MCF 10A (cell line): ENCODE data around the gene LRPPRC. TPM values are rescaled to one million over a fixed set of nuclear protein-coding genes. Genes with fewer than 3 reads are reported as not detected.

Source experiments
- BruUV-seq: library from RNA; stranded (reverse); fragments of 400-500 nt; replicated peaks from 2 replicates; lab custom pipeline; 2021; lab: Mats Ljungman, UMichigan
- CTCF ChIA-PET: fragments of 300-600 bp; sonication (Branson Sonifier 250); formaldehyde crosslinking; extraction: SDS; loops from one replicate; lab custom pipeline; 2021; ENCODE audit warnings: antibody characterized with exemption, inconsistent platforms; lab: Yijun Ruan, JAX
- POLR2A ChIA-PET: fragments of 300-600, 350-650 bp; sonication (Branson Sonifier 250); formaldehyde crosslinking; extraction: SDS; loops from one replicate; lab custom pipeline; 2020; ENCODE audit warnings: antibody characterized with exemption, inconsistent platforms; lab: Yijun Ruan, JAX
- DNase-seq: peaks from one replicate; pipeline ENCODE4 v3.0.0-alpha.2; 2018; ENCODE audit not compliant: unreplicated experiment
- H3K27ac Mint-ChIP-seq: one replicate; pipeline ENCODE4 v1.8.0; 2022; ENCODE audit warnings: mild to moderate bottlenecking, low read depth, mixed read lengths; ENCODE audit not compliant: unreplicated experiment
- H3K27me3 Mint-ChIP-seq: one replicate; pipeline ENCODE4 v1.8.0; 2022; ENCODE audit warnings: mixed read lengths; ENCODE audit not compliant: insufficient read depth, unreplicated experiment
- H3K36me3 Mint-ChIP-seq: one replicate; pipeline ENCODE4 v1.8.0; 2022; ENCODE audit warnings: mild to moderate bottlenecking, moderate library complexity, mixed read lengths; ENCODE audit not compliant: insufficient read depth, unreplicated experiment
- H3K4me1 Mint-ChIP-seq: one replicate; pipeline ENCODE4 v1.8.0; 2022; ENCODE audit warnings: mixed read lengths; ENCODE audit not compliant: insufficient read depth, unreplicated experiment
- H3K4me3 Mint-ChIP-seq: one replicate; pipeline ENCODE4 v1.8.0; 2022; ENCODE audit warnings: mild to moderate bottlenecking, moderate library complexity, mixed read lengths; ENCODE audit not compliant: unreplicated experiment
- H3K9me3 Mint-ChIP-seq: one replicate; pipeline ENCODE4 v1.8.0; 2022; ENCODE audit warnings: mixed read lengths; ENCODE audit not compliant: unreplicated experiment
- intact Hi-C: fragments of 100-400 bp; cut with micrococcal nuclease; formaldehyde crosslinking; loops from 2 replicates; pipeline ENCODE4 v1.14.1; 2022
- total RNA-seq: library from RNA; stranded (reverse); gene quantifications from 2 replicates; pipeline ENCODE4 v1.2.3, GENCODE V29; 2022
- TF ChIP-seq, protein P1 (sequence below): fragments of 200-600 bp; IDR thresholded peaks from one replicate; pipeline ENCODE4 v1.8.0; 2022; ENCODE audit warnings: antibody characterized with exemption, mild to moderate bottlenecking; ENCODE audit not compliant: unreplicated experiment

LRPPRC gene
- total RNA-seq, 1 experiment from 2014 or later: 160 TPM

DNA sequence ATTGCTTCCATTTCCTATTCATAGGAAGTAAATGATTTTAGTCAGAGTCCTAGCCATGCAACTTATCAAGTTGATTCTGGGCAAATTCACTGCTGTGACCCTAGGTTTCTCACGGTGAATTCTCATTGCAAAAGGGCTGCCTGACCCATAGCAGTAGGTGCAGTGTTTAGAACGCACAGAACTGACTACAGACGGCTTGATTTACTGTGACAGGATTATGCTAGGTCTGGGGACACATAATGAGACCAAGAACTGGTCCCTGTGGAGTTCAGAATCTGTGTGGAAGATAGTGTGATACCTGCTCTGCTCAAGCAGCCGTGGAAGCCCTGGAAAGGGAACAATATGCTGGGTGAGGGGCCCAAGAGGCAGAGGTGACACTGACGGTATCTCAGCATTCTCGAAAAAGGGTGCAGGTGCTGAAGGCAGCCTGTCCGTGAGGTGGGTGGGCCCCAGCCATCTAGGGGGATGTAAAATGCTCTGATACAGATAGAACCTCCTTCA, 110.6 kb downstream of the LRPPRC start:
- Mint-ChIP-seq H3K27me3 (no peaks in the 10 kb centered on the region), H3K4me1 (peaks cover 6% of the 10 kb centered on the region), H3K27ac (no peak overlapping the region), H3K4me3 (no peak overlapping the region), H3K36me3 (peaks cover 71% of the 10 kb centered on the region), H3K9me3 (no peaks in the 10 kb centered on the region)
- intact Hi-C loops: no loop called here
- DNase-seq: no peak
- POLR2A ChIA-PET: interaction anchor here (1.6 kb wide), 1 partner anchor 9 kb away, joined by 4 read pairs; no protein-coding TSS in a partner anchor
- TF ChIP-seq, protein P1, sequence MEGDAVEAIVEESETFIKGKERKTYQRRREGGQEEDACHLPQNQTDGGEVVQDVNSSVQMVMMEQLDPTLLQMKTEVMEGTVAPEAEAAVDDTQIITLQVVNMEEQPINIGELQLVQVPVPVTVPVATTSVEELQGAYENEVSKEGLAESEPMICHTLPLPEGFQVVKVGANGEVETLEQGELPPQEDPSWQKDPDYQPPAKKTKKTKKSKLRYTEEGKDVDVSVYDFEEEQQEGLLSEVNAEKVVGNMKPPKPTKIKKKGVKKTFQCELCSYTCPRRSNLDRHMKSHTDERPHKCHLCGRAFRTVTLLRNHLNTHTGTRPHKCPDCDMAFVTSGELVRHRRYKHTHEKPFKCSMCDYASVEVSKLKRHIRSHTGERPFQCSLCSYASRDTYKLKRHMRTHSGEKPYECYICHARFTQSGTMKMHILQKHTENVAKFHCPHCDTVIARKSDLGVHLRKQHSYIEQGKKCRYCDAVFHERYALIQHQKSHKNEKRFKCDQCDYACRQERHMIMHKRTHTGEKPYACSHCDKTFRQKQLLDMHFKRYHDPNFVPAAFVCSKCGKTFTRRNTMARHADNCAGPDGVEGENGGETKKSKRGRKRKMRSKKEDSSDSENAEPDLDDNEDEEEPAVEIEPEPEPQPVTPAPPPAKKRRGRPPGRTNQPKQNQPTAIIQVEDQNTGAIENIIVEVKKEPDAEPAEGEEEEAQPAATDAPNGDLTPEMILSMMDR: no peak
- no TSS peak for BruUV-seq
- CTCF ChIA-PET: no interaction called here

DNA sequence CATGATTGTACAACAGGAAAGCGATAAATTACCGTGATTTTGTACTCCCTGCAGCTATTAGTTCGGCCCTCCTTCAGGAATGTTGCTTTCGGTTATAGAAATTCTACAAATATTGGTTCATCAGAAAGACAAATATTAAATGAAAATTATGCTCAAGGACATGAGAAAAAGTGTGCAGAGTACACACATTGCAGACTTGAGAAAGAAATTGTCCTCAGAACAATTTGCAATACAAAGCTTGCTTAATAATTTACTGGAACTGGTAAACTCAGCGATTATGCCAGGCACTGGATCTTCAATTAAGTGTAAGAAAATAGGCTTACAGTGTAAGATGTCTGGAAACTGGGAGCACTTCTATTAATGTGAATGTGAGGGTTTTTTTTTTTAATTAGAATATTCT, 111.1 kb downstream of the LRPPRC start:
- Mint-ChIP-seq H3K4me1 (peaks cover 6% of the 10 kb centered on the region), H3K4me3 (no peak overlapping the region), H3K27me3 (no peaks in the 10 kb centered on the region), H3K27ac (no peak overlapping the region), H3K36me3 (peaks cover 66% of the 10 kb centered on the region), H3K9me3 (no peaks in the 10 kb centered on the region)
- ChIA-PET POLR2A (interaction anchor here (1.6 kb wide), 1 partner anchor 10 kb away, joined by 4 read pairs; no protein-coding TSS in a partner anchor), CTCF (interaction anchor here (0.7 to 0.9 kb wide), 2 partner anchors 19 to 659 kb away, joined by 3 read pairs; no protein-coding TSS in a partner anchor)
- BruUV-seq: no TSS peak
- intact Hi-C loops: no loop called here
- DNase-seq: no peak
- TF ChIP-seq, protein P1: no peak

DNA sequence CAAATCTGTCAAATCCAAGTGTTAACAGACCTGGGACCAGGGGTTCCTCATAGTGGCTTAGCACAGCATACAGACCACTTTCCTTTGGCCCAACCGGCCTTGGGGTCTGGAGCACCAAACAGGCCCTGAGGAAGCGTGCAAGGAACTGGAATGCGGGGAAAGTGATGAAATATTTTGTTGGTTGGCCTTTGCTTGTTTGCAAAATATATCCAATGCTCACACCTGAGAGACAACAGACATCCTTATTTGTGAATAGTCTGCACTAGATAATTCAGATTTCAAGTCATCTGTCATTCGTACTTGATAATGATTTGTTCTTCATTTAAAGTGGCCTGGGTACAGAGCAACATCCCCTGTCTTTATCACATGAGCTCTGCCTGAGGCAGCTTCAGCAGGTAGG, 113.5 kb downstream of the LRPPRC start:
- Mint-ChIP-seq H3K4me1 (peaks cover 6% of the 10 kb centered on the region), H3K27ac (no peak overlapping the region), H3K27me3 (no peaks in the 10 kb centered on the region), H3K36me3 (peaks cover 42% of the 10 kb centered on the region), H3K9me3 (no peaks in the 10 kb centered on the region), H3K4me3 (no peak overlapping the region)
- ChIA-PET CTCF (interaction anchor here (0.6 to 1.0 kb wide), 2 partner anchors 10 to 187 kb away, joined by 3 read pairs; no protein-coding TSS in a partner anchor), POLR2A (interaction anchor here (0.8 to 1.2 kb wide), 2 partner anchors 16 to 287 kb away, joined by 3 read pairs; no protein-coding TSS in a partner anchor)
- DNase-seq: no peak
- TF ChIP-seq, protein P1: no peak
- no TSS peak for BruUV-seq
- intact Hi-C loops: no loop called here

DNA sequence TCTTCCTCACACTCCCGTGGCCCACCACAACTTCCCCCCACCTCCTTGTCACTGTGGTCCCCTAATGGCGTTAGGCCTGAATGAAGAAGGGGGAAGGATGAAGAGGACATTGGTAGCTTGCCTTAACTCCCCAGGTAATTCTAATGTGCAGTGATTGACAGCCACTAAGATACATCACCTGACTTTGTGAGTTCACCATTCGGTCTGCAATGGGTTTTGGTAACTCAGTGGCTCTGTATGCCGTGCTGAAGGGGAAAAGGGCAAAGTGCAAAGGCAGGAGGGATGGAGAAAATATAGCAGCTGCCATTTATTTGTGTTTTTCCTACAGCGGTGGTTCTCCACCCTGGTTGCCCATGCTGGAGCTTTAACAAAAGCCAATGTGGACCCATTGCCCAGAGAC, 114.8 kb downstream of the LRPPRC start:
- H3K4me3 Mint-ChIP-seq: no peak overlapping the region
- no peak for DNase-seq
- ChIA-PET CTCF (interaction anchor here (1.0 kb wide), 1 partner anchor 284 kb away, joined by 3 read pairs; no protein-coding TSS in a partner anchor), POLR2A (interaction anchor here (0.9 to 1.2 kb wide), 2 partner anchors 15 to 17 kb away, joined by 3 read pairs; no protein-coding TSS in a partner anchor)
- TF ChIP-seq, protein P1: no peak
- intact Hi-C loops: no loop called here
- no peaks in the 10 kb centered on the region for H3K9me3 Mint-ChIP-seq
- no peak overlapping the region for H3K27ac Mint-ChIP-seq
- peaks cover 29% of the 10 kb centered on the region for H3K36me3 Mint-ChIP-seq
- no peaks in the 10 kb centered on the region for H3K27me3 Mint-ChIP-seq
- BruUV-seq: no TSS peak
- H3K4me1 Mint-ChIP-seq: peaks cover 6% of the 10 kb centered on the region
